Erythroblast (primary cell): ENCODE measurements around the gene KATNBL1.

Experiments
- DNase-seq, 2 experiments: peaks; one replicate each; lab custom pipeline; 2025; lab: John Stamatoyannopoulos, UW
- GATA1 ChIP-seq: IDR thresholded peaks from 2 replicates; pipeline ENCODE4 v1.6.1; 2011; ENCODE audit warnings: low read depth, mild to moderate bottlenecking, control low read depth, low read length, moderate library complexity
- POLR2A ChIP-seq: IDR thresholded peaks from 2 replicates; pipeline ENCODE4 v1.6.1; 2011; ENCODE audit warnings: mild to moderate bottlenecking, low read length

KATNBL1 gene, protein sequence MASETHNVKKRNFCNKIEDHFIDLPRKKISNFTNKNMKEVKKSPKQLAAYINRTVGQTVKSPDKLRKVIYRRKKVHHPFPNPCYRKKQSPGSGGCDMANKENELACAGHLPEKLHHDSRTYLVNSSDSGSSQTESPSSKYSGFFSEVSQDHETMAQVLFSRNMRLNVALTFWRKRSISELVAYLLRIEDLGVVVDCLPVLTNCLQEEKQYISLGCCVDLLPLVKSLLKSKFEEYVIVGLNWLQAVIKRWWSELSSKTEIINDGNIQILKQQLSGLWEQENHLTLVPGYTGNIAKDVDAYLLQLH

DNA sequence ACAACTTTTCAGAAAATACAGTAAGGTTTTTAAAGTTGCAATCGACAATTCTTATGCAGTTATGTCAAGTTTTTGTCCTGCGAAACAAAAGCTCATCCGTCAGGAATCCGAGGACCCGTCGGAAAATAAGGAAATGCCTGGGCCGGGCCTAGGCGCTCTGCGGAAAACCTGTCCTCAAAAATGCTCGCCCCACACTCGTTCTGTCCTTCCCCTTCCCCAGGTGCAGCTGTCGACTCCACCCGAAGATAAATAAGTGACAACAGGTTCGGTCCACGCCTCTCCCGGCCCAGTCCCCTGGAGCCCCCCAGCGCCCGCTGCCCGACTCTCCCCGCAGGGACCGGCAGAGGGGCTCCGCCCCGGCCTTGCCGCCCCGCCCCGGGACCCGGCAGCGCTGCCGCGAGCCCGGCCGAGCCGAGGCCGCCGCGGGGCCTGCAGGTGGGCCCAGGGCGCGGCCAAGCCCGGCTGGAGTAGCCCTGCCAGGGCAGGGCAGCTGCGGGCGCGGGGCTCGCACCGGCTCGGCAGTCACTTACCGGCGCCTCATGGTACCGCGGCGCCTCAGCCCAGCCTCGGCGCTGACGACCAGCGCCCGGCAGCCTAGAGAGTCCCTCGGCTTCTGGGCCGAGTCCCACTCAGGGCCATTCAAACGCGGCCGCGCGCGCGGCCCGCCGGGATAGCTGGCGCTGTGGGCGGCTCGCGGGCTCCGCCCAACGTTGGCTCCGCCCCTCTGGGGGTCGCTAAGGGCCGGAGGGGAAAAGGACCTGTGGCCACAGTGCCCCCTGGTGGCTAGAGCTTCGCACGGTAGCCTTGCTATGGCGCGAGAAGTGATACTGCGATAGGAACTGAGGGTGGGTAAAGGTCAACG lies at the start of gene KATNBL1:
Gene KATNBL1, minus strand, starts transcription at position 676 of the 862 bp plus-strand sequence. CDS start 46,420 bp downstream, outside the sequence.
- TF ChIP-seq GATA1 (no peak), POLR2A (peak; percentile 97)
- DNase-seq = peak; percentile 95 to 98

- no peak for TF ChIP-seq POLR2A
- no peak for TF ChIP-seq GATA1
- peak in 1 of 2 experiments; percentile 47 for DNase-seq
Observed at GRCh38 chr15:34259566-34259965, 49.7 kb upstream of the KATNBL1 start.

- TF ChIP-seq POLR2A (no peak), GATA1 (no peak)
- no peak for DNase-seq
Observed at GRCh38 chr15:34258151-34258550, 48.3 kb upstream of the KATNBL1 start.

DNA sequence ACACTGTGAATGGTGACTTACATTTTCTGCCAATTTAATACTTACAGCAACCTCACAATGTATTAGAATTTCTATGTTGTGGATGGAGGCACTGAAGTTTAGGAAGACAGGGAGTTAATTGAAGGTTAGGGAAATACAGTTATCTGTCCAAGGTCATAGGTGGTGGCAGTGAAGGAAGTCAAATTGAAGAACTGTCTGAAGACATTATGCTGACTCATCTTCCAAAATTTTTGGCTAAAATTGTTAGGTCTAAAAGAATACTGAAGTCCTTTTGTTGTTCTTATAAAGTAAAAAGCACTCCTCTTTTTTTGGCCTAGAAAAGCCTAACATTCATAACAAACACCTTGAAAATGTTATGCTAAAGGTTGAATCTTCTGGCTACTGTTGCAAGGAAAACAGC lies 42.6 kb upstream of the KATNBL1 start:
- DNase-seq = no peak
- TF ChIP-seq GATA1 (no peak), POLR2A (no peak)

GRCh38 chr15:34248190-34248589 lies 38.3 kb upstream of the KATNBL1 start:
- peak; percentile 44 to 56 for DNase-seq
- no peak for TF ChIP-seq GATA1
- TF ChIP-seq POLR2A = no peak

- no peak for DNase-seq
Observed at GRCh38 chr15:34246276-34246976, 36.5 kb upstream of the KATNBL1 start.

DNA sequence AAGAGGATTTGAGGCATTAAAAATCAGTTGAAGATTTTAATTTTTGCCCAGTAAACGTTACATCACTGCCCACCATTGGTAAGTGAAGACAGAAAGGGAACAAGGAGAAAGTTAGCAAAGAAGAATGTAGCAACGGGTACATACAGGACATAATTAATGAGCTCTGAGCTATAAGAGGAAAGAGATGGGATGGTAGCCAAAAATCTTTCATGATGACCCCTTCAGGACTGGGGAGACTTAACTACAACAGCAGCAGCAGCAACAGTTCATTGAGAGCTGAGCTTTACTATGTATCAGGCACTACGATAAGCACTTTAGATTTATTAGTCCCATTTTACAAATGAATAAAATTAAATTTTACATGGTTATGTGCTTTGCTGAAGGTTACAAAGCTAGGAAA lies 33.3 kb upstream of the KATNBL1 start:
- no peak for TF ChIP-seq GATA1
- TF ChIP-seq POLR2A = no peak
- no peak for DNase-seq

More at GRCh38 chr15:34246276-34246976, 36.5 kb upstream of the KATNBL1 start:
- TF ChIP-seq GATA1 (no peak), POLR2A (no peak)

DNA sequence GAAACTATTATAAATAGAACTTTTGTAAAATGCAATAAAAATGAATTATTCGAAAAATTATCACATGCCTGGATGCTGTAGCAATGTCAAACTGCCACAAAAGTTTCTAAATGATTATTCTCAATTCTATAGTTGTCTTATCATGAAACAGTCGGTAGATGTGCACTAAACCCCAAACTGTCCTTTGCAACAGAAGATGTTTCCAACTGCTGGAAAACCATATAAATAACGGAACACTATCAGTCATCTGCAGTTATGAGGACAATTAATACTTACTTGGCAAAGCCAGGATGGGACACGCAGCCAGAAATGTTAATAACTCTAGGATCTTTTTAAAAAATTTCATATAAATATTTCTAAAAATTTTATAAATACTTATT lies 32.4 kb upstream of the KATNBL1 start:
- no peak for DNase-seq
- TF ChIP-seq POLR2A (no peak), GATA1 (no peak)

- TF ChIP-seq GATA1 (no peak), POLR2A (no peak)
- DNase-seq = peak; percentile 60 to 66
Observed at GRCh38 chr15:34241376-34242330, 31.8 kb upstream of the KATNBL1 start.

DNA sequence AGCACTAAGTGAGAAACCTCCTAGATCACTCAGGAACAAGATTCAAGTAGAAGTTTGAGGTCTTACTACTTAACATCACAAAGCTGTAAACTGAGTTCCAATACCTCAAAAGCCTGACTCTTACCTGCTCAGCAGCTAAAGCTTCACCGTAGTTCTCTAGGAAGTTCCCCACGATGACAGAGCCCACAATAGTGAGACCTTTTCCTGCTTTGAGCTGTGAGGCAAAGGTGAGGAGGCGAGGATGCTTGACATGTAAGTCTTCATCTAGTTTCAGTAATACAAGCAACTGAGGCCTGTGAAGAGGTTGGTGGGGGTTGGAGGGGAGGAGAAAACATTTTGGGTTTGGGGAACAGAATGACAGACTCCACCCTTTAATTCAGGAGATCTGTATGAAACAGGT lies 30.6 kb upstream of the KATNBL1 start:
- TF ChIP-seq GATA1 (no peak), POLR2A (no peak)
- no peak for DNase-seq

GRCh38 chr15:34239151-34239808 lies 29.4 kb upstream of the KATNBL1 start:
- peak in 1 of 2 experiments; percentile 15 for DNase-seq
- TF ChIP-seq POLR2A (no peak), GATA1 (no peak)

GRCh38 chr15:34233614-34234013 lies 23.7 kb upstream of the KATNBL1 start:
- TF ChIP-seq GATA1 = no peak
- TF ChIP-seq POLR2A = no peak
- no peak for DNase-seq
